ENCODE data around the gene DOCK10. TPM values are rescaled to one million over a fixed set of nuclear protein-coding genes. Genes with fewer than 3 reads are reported as not detected.

Gene DOCK10
- total RNA-seq, 1 experiment from 2014 or later, result 28.9 TPM

DNA sequence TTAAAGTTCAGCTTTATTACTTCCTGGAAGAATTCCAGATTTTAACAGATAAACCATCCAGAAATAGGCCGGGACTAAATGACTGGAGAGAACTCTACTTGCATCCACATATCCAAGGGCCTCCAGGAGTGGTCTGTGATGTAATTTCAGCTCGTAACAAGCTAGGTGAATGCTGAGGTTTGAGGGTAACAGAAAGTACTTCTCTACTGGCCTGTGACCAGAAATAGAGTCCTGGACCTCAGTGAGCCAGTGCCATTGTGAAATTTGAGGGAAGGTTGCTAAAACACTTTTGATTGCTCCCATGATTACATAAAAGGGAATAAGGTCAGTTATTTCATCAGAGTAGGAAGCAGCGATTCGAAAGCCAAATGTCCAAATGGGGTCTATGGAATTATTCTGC lies 158.1 kb downstream of the DOCK10 start:
- ChIA-PET CTCF (interaction anchor here (0.6 kb wide), 1 partner anchor 1301 kb away, joined by 4 read pairs; no protein-coding TSS in a partner anchor), POLR2A (ENCODE audit: unreplicated experiment) (interaction anchor here (0.7 kb wide), 1 partner anchor 117 kb away, joined by 3 read pairs; no protein-coding TSS in a partner anchor)
- H4K20me1 ChIP-seq (ENCODE audit: insufficient read depth), result no peaks in the 10 kb centered on the region
- H2AFZ ChIP-seq, result no peak overlapping the region
- H3K27ac ChIP-seq, result no peak overlapping the region
- no peak overlapping the region for H3K4me2 ChIP-seq
- H3K79me2 ChIP-seq (ENCODE audit: low read depth), result no peaks in the 10 kb centered on the region
- intact Hi-C loops (cut with micrococcal nuclease; ENCODE audit: unreplicated experiment), result no loop called here
- H3F3A ChIP-seq (ENCODE audit: insufficient read depth, low read depth), result no peaks in the 10 kb centered on the region; the same call in 1 of the 2 replicates
- H3K9me2 ChIP-seq (ENCODE audit: insufficient read depth), result no peaks in the 10 kb centered on the region
- no peak overlapping the region for H3K4me3 ChIP-seq
- H3K36me3 ChIP-seq (ENCODE audit: low read depth), result no peaks in the 10 kb centered on the region
- no peaks in the 10 kb centered on the region for H3K4me1 ChIP-seq (replicated peaks; ENCODE audit: insufficient read depth)
- no peaks in the 10 kb centered on the region for H3K27me3 ChIP-seq (ENCODE audit: insufficient read depth, low read depth)
- no peaks in the 10 kb centered on the region; the same call in 1 of the 2 replicates for H3K9me3 ChIP-seq (ENCODE audit: insufficient read depth, low read depth)
- no TSS peak for BruUV-seq (replicated peaks)
- TF ChIP-seq EZH2 (IDR thresholded peaks at IDR 0.05; ENCODE audit: low read depth) (no peak), CTCF (conservative IDR thresholded peaks at IDR 0.05) (no peak)
- DNase-seq, result no peak

GRCh38 chr2:224883700-224884099 lies 158.6 kb downstream of the DOCK10 start:
- H3K4me1 ChIP-seq (replicated peaks; ENCODE audit: insufficient read depth), result no peaks in the 10 kb centered on the region
- H3K9me3 ChIP-seq (ENCODE audit: insufficient read depth, low read depth), result no peaks in the 10 kb centered on the region; the same call in 1 of the 2 replicates
- H3K27me3 ChIP-seq (ENCODE audit: insufficient read depth, low read depth), result no peaks in the 10 kb centered on the region
- no peak overlapping the region for H3K27ac ChIP-seq
- POLR2A ChIA-PET (ENCODE audit: unreplicated experiment), result interaction anchor here (0.7 kb wide), 1 partner anchor 117 kb away, joined by 3 read pairs; no protein-coding TSS in a partner anchor
- H3K79me2 ChIP-seq (ENCODE audit: low read depth), result no peaks in the 10 kb centered on the region
- H3K4me3 ChIP-seq, result no peak overlapping the region
- no peaks in the 10 kb centered on the region for H3K9me2 ChIP-seq (ENCODE audit: insufficient read depth)
- H3K4me2 ChIP-seq, result no peak overlapping the region
- DNase-seq, result no peak
- intact Hi-C loops (cut with micrococcal nuclease; ENCODE audit: unreplicated experiment), result no loop called here
- H2AFZ ChIP-seq, result no peak overlapping the region
- no peak for TF ChIP-seq EZH2 (IDR thresholded peaks at IDR 0.05; ENCODE audit: low read depth)
- no peak for TF ChIP-seq CTCF (conservative IDR thresholded peaks at IDR 0.05)
- H3F3A ChIP-seq (ENCODE audit: insufficient read depth, low read depth), result no peaks in the 10 kb centered on the region; the same call in 1 of the 2 replicates
- no peaks in the 10 kb centered on the region for H3K36me3 ChIP-seq (ENCODE audit: low read depth)
- H4K20me1 ChIP-seq (ENCODE audit: insufficient read depth), result no peaks in the 10 kb centered on the region
- CTCF ChIA-PET, result interaction anchor here (0.6 kb wide), 1 partner anchor 12 kb away, joined by 3 read pairs; no protein-coding TSS in a partner anchor
- no TSS peak for BruUV-seq (replicated peaks)

GRCh38 chr2:224883172-224883516 lies 159.1 kb downstream of the DOCK10 start:
- H3K9me3 ChIP-seq (ENCODE audit: insufficient read depth, low read depth), result no peaks in the 10 kb centered on the region
- H2AFZ ChIP-seq, result no peak overlapping the region
- no peak overlapping the region for H3K4me2 ChIP-seq
- no TSS peak for BruUV-seq (replicated peaks)
- intact Hi-C loops (cut with micrococcal nuclease; ENCODE audit: unreplicated experiment), result no loop called here
- no peaks in the 10 kb centered on the region for H3F3A ChIP-seq (ENCODE audit: insufficient read depth, low read depth)
- CTCF ChIA-PET, result interaction anchor here (0.6 kb wide), 1 partner anchor 12 kb away, joined by 3 read pairs; no protein-coding TSS in a partner anchor
- TF ChIP-seq EZH2 (IDR thresholded peaks at IDR 0.05; ENCODE audit: low read depth) (no peak), CTCF (conservative IDR thresholded peaks at IDR 0.05) (no peak)
- H3K79me2 ChIP-seq (ENCODE audit: low read depth), result no peaks in the 10 kb centered on the region
- H3K36me3 ChIP-seq (ENCODE audit: low read depth), result no peaks in the 10 kb centered on the region
- POLR2A ChIA-PET (ENCODE audit: unreplicated experiment), result interaction anchor here (0.6 kb wide), 1 partner anchor 675 kb away, joined by 7 read pairs; no protein-coding TSS in a partner anchor
- H3K4me3 ChIP-seq, result no peak overlapping the region
- H4K20me1 ChIP-seq (ENCODE audit: insufficient read depth), result no peaks in the 10 kb centered on the region
- H3K4me1 ChIP-seq (replicated peaks; ENCODE audit: insufficient read depth), result no peaks in the 10 kb centered on the region
- DNase-seq, result no peak
- no peaks in the 10 kb centered on the region for H3K9me2 ChIP-seq (ENCODE audit: insufficient read depth)
- H3K27ac ChIP-seq, result no peak overlapping the region
- no peaks in the 10 kb centered on the region for H3K27me3 ChIP-seq (ENCODE audit: insufficient read depth, low read depth)

Data from PC-9 (cell line).